Bronchial epithelial cell (primary cell): ENCODE data around the gene CALHM4. TPM values are rescaled to one million over a fixed set of nuclear protein-coding genes. Genes with fewer than 3 reads are reported as not detected.

Experiments used
- DNase-seq: peaks from one replicate; pipeline ENCODE4 v3.0.0-alpha.2; 2010; ENCODE audit warnings: low read depth
- FAIRE-seq: peaks from 2 replicates; lab custom pipeline; 2011; peaks lifted over from hg19 to GRCh38; lab: Jason Lieb, UNC
- H3K27me3 ChIP-seq: 2 replicates; pipeline ENCODE4 v1.5.1; 2011; ENCODE audit warnings: low read length; ENCODE audit not compliant: control insufficient read depth, insufficient read depth
- H3K36me3 ChIP-seq: 2 replicates; pipeline ENCODE4 v1.5.1; 2011; ENCODE audit warnings: low read length; ENCODE audit not compliant: control insufficient read depth, insufficient read depth
- H3K4me3 ChIP-seq: 2 replicates; pipeline ENCODE4 v1.5.1; 2011; ENCODE audit warnings: mild to moderate bottlenecking, low read depth, low read length, control low read depth
- total RNA-seq: library from RNA; depleted of rRNA; stranded (reverse); fragments of >200 nt; gene quantifications from 2 replicates; pipeline ENCODE4 v1.2.1, GENCODE V29; 2014
- TF ChIP-seq, protein P1 (sequence below): IDR thresholded peaks from 2 replicates; pipeline ENCODE4 v1.5.1; 2011; ENCODE audit warnings: mild to moderate bottlenecking, moderate library complexity, low read length, control low read depth, inconsistent platforms; ENCODE audit not compliant: insufficient read depth, severe bottlenecking

Gene CALHM4
- total RNA-seq, 1 donor from 2014 or later = under 0.01 TPM

DNA sequence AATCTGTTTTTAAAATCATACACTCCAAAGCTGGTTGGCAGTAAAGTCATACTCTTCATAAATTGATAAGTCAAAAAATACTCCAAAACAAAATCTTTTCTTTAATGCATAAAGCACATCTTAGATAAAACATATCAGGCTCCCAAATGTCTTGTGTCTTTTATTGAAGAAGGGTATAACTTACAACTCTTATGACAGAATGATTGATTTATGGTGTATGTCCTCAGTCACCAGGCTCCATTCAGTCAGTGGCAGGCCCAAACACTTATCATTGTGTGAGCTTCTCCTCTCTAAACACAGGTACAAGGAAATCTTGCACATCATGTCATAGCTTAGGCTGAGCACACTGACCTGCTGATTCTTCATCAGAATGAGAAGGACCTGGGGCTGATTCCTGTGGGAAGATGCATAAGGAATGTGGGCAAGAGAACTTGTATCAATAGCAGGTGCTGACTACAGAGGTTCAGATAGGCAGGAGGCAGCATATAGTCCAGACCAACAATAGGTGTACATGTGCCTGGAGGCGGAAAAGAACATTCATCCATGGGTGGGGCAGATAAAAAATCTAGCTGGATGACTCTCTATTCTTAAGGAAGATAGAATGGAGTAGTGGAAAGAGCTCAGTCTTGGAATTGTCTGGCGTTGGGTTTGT, 40.2 kb upstream of the CALHM4 start:
- Histone ChIP-seq H3K36me3 (no peaks in the 10 kb centered on the region), H3K27me3 (no peaks in the 10 kb centered on the region), H3K4me3 (no peak overlapping the region)
- no peak for FAIRE-seq
- peak; percentile 81 for DNase-seq
- TF ChIP-seq, protein P1, sequence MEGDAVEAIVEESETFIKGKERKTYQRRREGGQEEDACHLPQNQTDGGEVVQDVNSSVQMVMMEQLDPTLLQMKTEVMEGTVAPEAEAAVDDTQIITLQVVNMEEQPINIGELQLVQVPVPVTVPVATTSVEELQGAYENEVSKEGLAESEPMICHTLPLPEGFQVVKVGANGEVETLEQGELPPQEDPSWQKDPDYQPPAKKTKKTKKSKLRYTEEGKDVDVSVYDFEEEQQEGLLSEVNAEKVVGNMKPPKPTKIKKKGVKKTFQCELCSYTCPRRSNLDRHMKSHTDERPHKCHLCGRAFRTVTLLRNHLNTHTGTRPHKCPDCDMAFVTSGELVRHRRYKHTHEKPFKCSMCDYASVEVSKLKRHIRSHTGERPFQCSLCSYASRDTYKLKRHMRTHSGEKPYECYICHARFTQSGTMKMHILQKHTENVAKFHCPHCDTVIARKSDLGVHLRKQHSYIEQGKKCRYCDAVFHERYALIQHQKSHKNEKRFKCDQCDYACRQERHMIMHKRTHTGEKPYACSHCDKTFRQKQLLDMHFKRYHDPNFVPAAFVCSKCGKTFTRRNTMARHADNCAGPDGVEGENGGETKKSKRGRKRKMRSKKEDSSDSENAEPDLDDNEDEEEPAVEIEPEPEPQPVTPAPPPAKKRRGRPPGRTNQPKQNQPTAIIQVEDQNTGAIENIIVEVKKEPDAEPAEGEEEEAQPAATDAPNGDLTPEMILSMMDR = no peak

DNA sequence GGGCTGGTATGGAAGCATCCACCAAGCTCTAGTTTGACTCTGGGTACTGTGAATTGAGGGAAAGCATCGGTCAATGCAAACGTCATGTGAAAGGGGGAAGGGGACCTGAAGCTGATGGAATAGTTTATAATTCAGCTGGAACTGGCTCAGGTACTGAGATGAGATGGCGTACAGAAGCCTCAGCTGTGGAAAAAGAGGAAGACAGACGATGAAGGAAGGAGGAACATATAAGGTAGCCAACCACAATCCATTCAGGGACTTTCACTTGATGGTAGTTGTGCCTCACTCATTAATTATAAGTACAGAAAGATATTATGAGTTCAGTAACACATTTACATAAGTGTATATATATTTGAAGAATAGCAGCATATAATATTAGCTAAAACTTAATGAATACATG, 39.4 kb upstream of the CALHM4 start:
- no peaks in the 10 kb centered on the region for H3K36me3 ChIP-seq
- FAIRE-seq = no peak
- TF ChIP-seq, protein P1 = no peak
- no peak for DNase-seq
- no peak overlapping the region for H3K4me3 ChIP-seq
- H3K27me3 ChIP-seq = no peaks in the 10 kb centered on the region

DNA sequence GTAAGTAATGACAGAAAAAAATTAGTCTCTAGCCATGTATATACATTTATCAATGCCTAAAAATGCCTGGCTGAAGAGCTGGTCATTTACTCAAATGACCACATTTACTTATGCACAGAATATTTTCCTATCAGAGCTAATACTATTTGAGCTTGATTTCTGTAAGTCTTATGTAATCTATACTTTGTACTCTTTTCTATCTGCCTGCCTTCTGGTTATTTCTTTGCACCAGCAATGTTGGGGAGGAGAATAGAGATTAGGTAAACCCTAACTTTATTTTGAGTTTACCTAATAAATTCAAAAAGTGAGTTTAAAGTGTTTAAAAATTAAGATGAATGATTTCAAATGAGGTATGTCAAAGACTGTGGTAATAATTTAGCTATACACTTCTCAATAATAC, 38.4 kb upstream of the CALHM4 start:
- FAIRE-seq (no peak), DNase-seq (no peak)
- no peaks in the 10 kb centered on the region for H3K36me3 ChIP-seq
- TF ChIP-seq, protein P1 = no peak
- H3K4me3 ChIP-seq = no peak overlapping the region
- H3K27me3 ChIP-seq = no peaks in the 10 kb centered on the region

DNA sequence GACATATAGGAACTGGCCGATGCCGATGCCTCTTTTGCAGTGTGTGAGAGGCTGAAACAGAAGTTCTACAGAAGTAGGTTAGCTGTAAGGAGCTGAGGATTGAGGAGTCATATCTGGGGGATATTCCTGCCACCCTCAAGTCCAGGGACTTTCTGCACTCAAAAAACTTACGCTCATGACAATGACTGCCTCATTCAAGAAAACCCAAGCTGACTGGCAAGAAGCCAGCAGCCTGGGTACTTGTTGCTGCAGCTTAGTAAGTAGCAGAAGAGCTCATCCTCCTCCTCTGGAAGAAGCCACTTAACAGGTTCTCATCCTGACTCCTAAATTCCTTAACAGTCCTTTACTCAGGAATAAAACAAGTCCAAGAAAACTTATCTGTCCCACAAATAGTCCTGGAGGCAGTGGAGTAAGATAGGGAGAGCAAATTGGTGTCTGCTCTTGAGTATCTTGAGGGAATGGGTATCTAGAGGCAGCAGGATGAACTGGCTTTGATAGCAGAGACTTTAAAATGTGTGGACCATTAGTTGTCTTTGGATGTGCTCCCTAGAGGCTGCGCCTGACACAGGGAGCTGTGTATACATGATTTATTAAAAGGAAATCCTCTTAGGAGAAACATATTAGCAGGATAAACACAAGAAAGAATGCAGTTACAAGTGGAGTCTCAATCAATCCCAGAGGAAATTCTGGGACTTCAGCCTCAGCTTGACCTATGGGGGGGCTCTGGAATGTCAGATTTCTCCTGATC, 34.8 kb upstream of the CALHM4 start:
- no peak for FAIRE-seq
- Histone ChIP-seq H3K4me3 (no peak overlapping the region), H3K27me3 (no peaks in the 10 kb centered on the region)

DNA sequence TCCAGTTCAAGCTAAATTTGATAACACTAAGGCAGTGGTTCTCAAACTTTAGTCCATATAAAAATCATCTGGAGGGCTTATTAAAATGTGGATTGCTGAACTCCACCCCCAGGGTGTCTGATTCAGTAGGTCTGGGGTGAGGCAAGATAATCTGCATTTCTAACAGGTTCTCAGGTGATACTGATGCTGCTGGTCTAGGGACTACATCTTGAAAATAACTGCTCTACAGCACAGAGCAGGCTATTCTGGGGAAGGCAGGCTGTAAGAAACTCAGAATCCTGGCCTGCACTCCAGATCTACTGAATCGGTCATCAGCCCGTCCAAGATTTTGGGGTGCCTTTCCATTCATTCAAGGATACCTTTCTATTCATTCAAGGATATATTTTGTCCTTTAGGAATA, 30.7 kb upstream of the CALHM4 start:
- no peak overlapping the region for H3K4me3 ChIP-seq
- no peak for DNase-seq
- no peaks in the 10 kb centered on the region for H3K36me3 ChIP-seq
- H3K27me3 ChIP-seq = no peaks in the 10 kb centered on the region
- FAIRE-seq = no peak
- TF ChIP-seq, protein P1 = no peak

More for the DNA sequence above, 34.8 kb upstream of the CALHM4 start:
- DNase-seq = no peak
- TF ChIP-seq, protein P1 = no peak
- no peaks in the 10 kb centered on the region for H3K36me3 ChIP-seq

DNA sequence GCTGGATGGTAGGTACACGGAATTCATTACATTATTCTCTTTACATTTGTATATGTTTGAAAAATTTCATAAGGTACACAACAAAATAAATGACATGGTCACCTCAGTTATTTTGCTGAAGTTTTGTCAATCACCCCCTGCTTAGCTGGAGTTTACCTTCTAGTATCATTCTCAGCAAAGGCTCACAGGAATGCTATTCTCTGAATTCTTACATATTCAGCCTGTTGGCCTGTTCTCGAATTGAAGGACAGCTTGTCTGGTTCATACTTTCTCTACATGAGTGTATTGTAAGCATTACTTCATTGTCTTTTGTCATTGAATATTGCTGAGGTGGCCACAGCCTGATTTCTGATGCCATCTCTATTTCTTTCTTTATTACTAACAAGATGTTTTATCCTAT, 29.3 kb upstream of the CALHM4 start:
- H3K36me3 ChIP-seq = no peaks in the 10 kb centered on the region
- DNase-seq = no peak
- TF ChIP-seq, protein P1 = no peak
- H3K27me3 ChIP-seq = no peaks in the 10 kb centered on the region
- H3K4me3 ChIP-seq = no peak overlapping the region
- FAIRE-seq = no peak
